Measurements from ENCODE around the gene ASB1.

ASB1 gene

DNA sequence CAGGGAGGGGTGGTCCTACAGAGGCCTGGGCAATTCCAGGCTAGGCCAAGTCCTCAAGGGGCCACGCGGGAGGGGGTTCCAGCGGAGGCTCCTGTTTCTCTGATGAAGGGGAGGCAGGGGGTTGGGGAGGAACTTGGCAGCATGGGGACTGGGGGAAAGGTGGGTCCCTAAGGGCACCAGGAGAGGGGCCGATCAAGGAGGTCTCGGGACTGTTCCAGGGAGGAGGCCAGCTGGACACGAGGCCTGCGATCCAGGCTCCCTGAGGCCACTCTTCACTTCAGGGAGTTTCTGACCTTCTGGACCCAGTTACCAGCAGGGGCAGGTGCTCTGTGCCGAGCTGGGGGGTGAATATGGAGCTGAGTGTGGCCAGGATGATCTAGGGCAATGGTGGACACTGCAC lies 71.5 kb downstream of the ASB1 start:
- DNase-seq, result no peak

DNA sequence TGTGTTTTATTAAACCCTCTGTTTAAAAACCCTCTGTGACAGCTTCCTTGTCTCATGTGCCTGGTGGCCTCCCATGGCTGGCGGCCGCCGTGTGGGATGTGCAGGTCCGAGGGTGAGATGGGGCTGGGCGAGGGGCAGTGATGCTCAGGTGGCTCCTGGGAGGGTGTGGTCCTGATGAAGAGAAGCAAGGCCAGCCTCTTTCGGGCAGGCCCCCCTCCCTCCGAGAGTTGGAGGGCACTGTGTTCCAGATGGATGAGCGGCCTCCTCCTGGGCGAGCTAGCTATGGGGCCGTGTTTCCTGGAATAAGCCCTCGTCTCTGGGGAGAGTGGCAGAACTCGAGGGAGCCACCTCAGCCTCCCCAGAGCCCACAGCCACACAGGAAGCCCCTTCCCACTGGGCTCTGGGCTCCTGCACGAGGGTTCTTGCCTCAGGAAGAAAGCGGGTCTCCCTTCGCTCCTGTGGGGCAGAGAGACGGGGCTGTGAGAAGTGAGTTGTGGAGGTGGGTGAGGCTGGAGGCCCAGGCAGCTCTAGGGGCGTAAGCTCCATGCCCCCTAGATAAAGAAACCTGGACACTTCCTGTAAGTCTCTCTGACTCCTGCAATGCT lies 72.1 kb downstream of the ASB1 start:
- DNase-seq, result no peak

DNA sequence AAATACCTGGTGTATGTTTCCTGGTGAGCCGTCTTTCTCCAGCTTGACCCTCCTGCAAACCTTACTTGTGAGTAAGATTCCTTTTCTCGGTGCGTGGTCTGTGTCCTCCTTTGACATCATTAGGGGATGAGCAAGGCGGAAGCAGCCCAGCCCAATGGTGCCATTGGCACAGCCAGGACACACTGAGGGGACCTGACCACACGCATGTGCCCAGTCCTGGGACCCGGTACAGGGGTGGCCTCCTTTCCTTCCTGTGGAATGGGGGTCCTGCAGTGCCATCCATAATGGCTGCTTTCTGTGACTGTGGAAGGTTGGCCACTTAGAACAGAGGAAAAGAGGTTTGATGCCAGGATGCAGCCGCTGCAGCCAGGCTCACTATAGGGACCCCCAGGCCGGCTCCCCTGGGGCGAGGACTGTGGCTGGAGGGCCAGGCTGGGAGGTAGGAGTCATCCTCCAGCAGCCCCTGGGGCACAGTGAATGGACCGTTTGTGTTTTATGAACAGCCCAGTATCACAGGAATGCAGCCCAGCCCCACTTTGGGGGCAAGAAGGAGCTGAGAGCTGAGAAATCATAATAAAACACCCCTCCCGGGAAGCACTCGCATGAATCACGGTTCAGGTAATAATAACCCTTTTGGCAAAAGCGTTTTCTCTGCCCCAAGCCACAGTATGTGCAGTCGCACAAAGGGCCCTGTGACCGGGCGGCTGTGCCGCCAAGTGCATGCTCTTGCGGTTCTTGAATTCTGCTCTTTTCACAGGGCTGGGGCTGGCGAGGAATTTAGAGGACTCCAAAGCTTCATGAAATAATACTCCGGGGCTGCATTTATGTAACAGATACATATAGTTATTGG lies 73.2 kb downstream of the ASB1 start:
- DNase-seq, result no peak

GRCh38 chr2:238501311-238501710 lies 74.6 kb downstream of the ASB1 start:
- DNase-seq, result no peak
